ENCODE data around the gene UBR2. TPM values are rescaled to one million over a fixed set of nuclear protein-coding genes. Genes with fewer than 3 reads are reported as not detected.

The UBR2 gene
- total RNA-seq, 1 donor from 2014 or later = 32.5 TPM

DNA sequence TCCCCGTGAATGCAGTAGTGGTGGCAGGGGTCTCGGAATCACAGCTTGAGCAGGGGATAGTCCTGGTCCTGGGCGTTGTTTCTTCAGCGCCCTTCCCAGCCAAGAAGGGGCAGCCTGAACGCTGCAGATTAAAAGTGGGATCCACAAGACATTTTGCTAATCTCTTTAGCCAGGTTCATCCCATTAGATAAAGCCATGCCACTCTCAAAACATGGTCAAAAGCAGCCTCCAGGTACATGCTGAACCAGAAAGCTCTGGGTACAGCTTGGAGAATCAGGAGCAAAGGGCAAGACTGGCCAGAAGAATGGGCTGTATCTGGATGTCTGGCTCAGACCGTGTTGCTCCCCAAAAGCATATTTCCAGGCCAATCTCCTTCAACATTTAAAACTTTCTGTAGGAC lies 158.7 kb downstream of the UBR2 start, which contains the start of gene PRPH2:
TSS of gene PRPH2 (minus strand) at position 101 of the 400 bp plus-strand sequence. CDS start 263 bp downstream, outside the sequence.
- Histone ChIP-seq H3K4me1 (peaks cover 17% of the 10 kb centered on the region), H3K27me3 (ENCODE audit: low read depth) (no peaks in the 10 kb centered on the region), H3K4me3 (no peak within 1 kb of the TSS), H3K27ac (replicated peaks) (no peak within 1 kb of the TSS), H3K36me3 (no peaks in the 10 kb centered on the region), H3K9me3 (replicated peaks) (no peaks in the 10 kb centered on the region)
- DNase-seq = no peak
- intact Hi-C loops (cut with micrococcal nuclease) = no loop called here
- TF ChIP-seq, protein P1, sequence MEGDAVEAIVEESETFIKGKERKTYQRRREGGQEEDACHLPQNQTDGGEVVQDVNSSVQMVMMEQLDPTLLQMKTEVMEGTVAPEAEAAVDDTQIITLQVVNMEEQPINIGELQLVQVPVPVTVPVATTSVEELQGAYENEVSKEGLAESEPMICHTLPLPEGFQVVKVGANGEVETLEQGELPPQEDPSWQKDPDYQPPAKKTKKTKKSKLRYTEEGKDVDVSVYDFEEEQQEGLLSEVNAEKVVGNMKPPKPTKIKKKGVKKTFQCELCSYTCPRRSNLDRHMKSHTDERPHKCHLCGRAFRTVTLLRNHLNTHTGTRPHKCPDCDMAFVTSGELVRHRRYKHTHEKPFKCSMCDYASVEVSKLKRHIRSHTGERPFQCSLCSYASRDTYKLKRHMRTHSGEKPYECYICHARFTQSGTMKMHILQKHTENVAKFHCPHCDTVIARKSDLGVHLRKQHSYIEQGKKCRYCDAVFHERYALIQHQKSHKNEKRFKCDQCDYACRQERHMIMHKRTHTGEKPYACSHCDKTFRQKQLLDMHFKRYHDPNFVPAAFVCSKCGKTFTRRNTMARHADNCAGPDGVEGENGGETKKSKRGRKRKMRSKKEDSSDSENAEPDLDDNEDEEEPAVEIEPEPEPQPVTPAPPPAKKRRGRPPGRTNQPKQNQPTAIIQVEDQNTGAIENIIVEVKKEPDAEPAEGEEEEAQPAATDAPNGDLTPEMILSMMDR (IDR thresholded peaks at IDR 0.05; ENCODE audit: borderline replicate concordance) = no peak

DNA sequence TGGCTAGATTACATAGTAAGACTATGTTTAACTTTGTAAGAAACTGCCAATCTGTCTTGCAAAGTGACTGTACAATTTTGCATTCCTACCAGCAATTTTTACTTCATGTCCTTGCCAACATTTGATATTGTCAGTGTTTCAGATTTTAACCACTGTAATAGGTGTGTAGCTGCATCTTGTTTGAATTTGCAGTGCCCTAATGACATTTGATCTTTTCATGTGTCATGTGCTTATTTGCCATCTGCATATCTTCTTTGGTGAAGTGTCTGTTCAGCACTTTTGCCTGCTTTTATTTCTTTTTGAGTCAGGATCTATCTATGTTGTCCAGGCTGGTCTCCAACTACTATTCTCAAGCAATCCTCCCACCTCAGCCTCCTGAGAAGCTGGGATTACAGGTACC lies 161.0 kb downstream of the UBR2 start:
- Histone ChIP-seq H3K4me1 (peaks cover 17% of the 10 kb centered on the region), H3K27ac (replicated peaks) (no peak overlapping the region), H3K4me3 (no peak overlapping the region), H3K9me3 (replicated peaks) (no peaks in the 10 kb centered on the region), H3K36me3 (no peaks in the 10 kb centered on the region), H3K27me3 (ENCODE audit: low read depth) (no peaks in the 10 kb centered on the region)
- intact Hi-C loops (cut with micrococcal nuclease) = loop anchor here (5.0 kb wide), 1 partner anchor 63 kb away; no protein-coding TSS in a partner anchor
- DNase-seq = no peak
- TF ChIP-seq, protein P1 (IDR thresholded peaks at IDR 0.05; ENCODE audit: borderline replicate concordance) = no peak

DNA sequence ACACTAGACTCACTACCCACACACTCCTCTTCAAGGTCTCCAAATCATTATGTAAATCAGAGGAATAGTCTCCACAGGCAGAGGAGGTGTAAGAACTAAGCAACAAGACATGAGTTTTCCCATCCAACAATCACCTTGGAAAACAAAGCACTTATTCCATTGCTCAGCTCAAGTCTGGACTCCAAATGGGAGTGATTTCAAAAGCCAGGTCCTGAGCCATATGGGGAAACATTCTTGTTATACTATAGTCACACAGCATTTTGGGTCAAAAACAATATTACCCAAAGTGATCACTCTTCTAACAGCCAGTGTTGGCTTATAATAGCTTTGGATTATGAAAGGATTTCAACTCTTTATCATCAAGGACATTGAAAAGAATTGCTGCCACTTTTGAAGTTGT lies 162.2 kb downstream of the UBR2 start:
- peaks cover 17% of the 10 kb centered on the region for H3K4me1 ChIP-seq
- TF ChIP-seq, protein P1 (IDR thresholded peaks at IDR 0.05; ENCODE audit: borderline replicate concordance) = no peak
- H3K4me3 ChIP-seq = peak overlapping the region; percentile 72
- H3K27ac ChIP-seq (replicated peaks) = peak overlapping the region; percentile 86
- H3K9me3 ChIP-seq (replicated peaks) = no peaks in the 10 kb centered on the region
- no peaks in the 10 kb centered on the region for H3K36me3 ChIP-seq
- no peaks in the 10 kb centered on the region for H3K27me3 ChIP-seq (ENCODE audit: low read depth)
- DNase-seq = no peak
- intact Hi-C loops (cut with micrococcal nuclease) = loop anchor here (5.0 kb wide), 1 partner anchor 64 kb away; no protein-coding TSS in a partner anchor

DNA sequence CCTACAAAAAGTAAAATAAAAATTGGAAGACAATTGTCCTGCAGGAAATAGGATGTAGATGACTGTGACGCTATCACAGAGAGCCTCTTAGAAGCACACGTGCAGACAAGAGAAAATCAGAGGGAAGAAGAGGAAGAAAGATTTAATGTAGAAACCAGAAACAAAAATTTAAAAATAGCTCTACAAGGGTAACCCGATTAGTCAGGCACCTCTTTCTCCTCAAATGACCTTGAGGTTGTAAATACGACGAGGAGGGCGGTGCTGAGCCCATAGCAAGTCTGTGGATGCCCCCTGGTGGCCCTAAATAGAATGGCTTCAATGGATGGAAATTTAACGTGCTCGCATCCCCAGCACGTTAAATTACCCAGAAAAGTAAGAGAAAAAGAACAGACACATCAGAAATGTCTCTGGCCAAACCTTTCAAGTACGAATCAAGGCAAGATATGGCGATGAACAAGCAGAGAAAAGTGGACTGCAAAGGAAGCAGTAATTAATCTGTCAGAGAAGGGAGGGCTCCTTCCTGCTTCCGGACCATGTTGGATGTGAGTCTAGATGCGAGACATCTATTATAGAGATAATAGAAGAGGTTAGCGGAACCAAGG lies 162.8 kb downstream of the UBR2 start:
- H3K4me1 ChIP-seq = peaks cover 17% of the 10 kb centered on the region
- TF ChIP-seq, protein P1 (IDR thresholded peaks at IDR 0.05; ENCODE audit: borderline replicate concordance) = peak; percentile 96
- peak; percentile 54 for DNase-seq
- intact Hi-C loops (cut with micrococcal nuclease) = loop anchor here (5.0 kb wide), 1 partner anchor 64 kb away; no protein-coding TSS in a partner anchor
- no peaks in the 10 kb centered on the region for H3K27me3 ChIP-seq (ENCODE audit: low read depth)
- no peaks in the 10 kb centered on the region for H3K36me3 ChIP-seq
- peak overlapping the region; percentile 72 for H3K4me3 ChIP-seq
- no peaks in the 10 kb centered on the region for H3K9me3 ChIP-seq (replicated peaks)
- peak overlapping the region; percentile 86 for H3K27ac ChIP-seq (replicated peaks)

DNA sequence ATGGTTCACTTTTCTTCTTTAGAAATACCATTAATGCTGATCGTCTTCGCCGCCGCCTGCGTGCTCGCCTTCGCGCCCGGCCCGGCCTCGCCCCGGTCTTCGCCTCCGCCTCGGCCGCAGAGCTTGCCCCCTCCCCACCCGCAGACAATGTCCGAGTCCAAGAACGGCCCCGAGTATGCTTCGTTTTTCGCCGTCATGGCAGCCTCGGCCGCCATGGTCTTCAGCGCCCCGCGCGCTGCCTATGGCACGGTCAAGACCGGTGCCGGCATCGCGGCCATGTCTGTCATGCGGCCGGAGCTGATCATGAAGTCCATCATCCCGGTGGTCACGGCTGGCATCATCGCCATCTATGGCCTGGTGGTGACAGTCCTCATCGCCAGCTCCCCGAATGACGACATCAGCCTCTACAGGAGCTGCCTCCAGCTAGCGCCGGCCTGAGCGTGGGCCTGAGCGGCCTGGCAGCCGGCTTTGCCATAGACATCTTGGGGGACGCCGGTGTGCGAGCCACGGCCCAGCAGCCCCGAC lies 163.3 kb downstream of the UBR2 start:
- H3K4me3 ChIP-seq = peak overlapping the region; percentile 72
- intact Hi-C loops (cut with micrococcal nuclease) = loop anchor here (5.0 kb wide), 1 partner anchor 65 kb away; no protein-coding TSS in a partner anchor
- H3K36me3 ChIP-seq = no peaks in the 10 kb centered on the region
- peak overlapping the region; percentile 86 for H3K27ac ChIP-seq (replicated peaks)
- DNase-seq = peak; percentile 28
- TF ChIP-seq, protein P1 (IDR thresholded peaks at IDR 0.05; ENCODE audit: borderline replicate concordance) = no peak
- H3K27me3 ChIP-seq (ENCODE audit: low read depth) = no peaks in the 10 kb centered on the region
- H3K4me1 ChIP-seq = peaks cover 17% of the 10 kb centered on the region
- no peaks in the 10 kb centered on the region for H3K9me3 ChIP-seq (replicated peaks)
